Endothelial cell of umbilical vein (primary cell): ENCODE data around the gene TFG. TPM values are rescaled to one million over a fixed set of nuclear protein-coding genes. Genes with fewer than 3 reads are reported as not detected.
"Not testable (repeated sequence)": the region's sequence is repeated elsewhere in the genome, so short reads cannot be mapped to it uniquely, and the experiment has no call there.

Experiments
- BruUV-seq: library from RNA; stranded (reverse); fragments of 400-500 nt; replicated peaks from 2 replicates; lab custom pipeline; 2021; lab: Mats Ljungman, UMichigan
- CTCF ChIA-PET: fragments of 300-600, 350-600 bp; sonication (Branson Sonifier 250); formaldehyde crosslinking; loops from one replicate; lab custom pipeline; 2021; ENCODE audit warnings: antibody characterized with exemption, inconsistent platforms; lab: Charles Lee
- POLR2A ChIA-PET: fragments of 300-600, 350-600 bp; sonication (Branson Sonifier 250); formaldehyde crosslinking; loops from one replicate; lab custom pipeline; 2021; ENCODE audit warnings: antibody characterized with exemption, inconsistent platforms; lab: Charles Lee
- DNase-seq: peaks from one replicate; pipeline ENCODE4 v3.0.0-alpha.2; 2011; ENCODE audit warnings: low read depth, low spot score
- FAIRE-seq: peaks from 2 replicates; lab custom pipeline; 2011; peaks lifted over from hg19 to GRCh38; lab: Jason Lieb, UNC
- H2AFZ ChIP-seq: 2 replicates; pipeline ENCODE4 v1.6.0; 2012; ENCODE audit warnings: low read depth, low read length, control low read depth, inconsistent platforms
- H3K27ac ChIP-seq: 2 replicates; pipeline ENCODE4 v1.5.1; 2011; ENCODE audit warnings: low read depth, mild to moderate bottlenecking, control low read depth, low read length, moderate library complexity; ENCODE audit not compliant: insufficient read depth
- H3K27me3 ChIP-seq, 2 experiments: 2 replicates each; pipeline versions ENCODE4 v1.6.0 to v1.6.1; 2011; ENCODE audit warnings: low read length in 2 of 2, mixed read lengths in 1 of 2; ENCODE audit not compliant: control insufficient read depth in 2 of 2, insufficient read depth in 2 of 2
- H3K36me3 ChIP-seq, 2 experiments: 2 replicates in 1 of 2; 3 replicates in 1 of 2; pipeline ENCODE4 v1.5.1; 2011; ENCODE audit warnings: low read length in 2 of 2, mild to moderate bottlenecking in 1 of 2, moderate library complexity in 1 of 2; ENCODE audit not compliant: control insufficient read depth in 2 of 2, insufficient read depth in 2 of 2; ENCODE audit errors: extremely low read depth in 1 of 2
- H3K4me1 ChIP-seq: 3 replicates; pipeline ENCODE4 v1.5.1; 2011; ENCODE audit warnings: mild to moderate bottlenecking, low read length; ENCODE audit not compliant: control insufficient read depth, insufficient read depth; ENCODE audit errors: extremely low read depth
- H3K4me2 ChIP-seq: 2 replicates; pipeline ENCODE4 v1.6.1; 2011; ENCODE audit warnings: low read length, control low read depth, mixed read lengths; ENCODE audit not compliant: insufficient read depth
- H3K4me3 ChIP-seq, 3 experiments: fragments of 200-600 bp in 1 of 3; sonication (generic), shearing (Covaris generic) in 1 of 3; replicated peaks in 1 of 3; 2 replicates each; pipeline ENCODE4 v1.5.1; 2011 to 2016; ENCODE audit warnings: control low read depth in 3 of 3, low read length in 3 of 3, mild to moderate bottlenecking in 2 of 3, inconsistent platforms in 1 of 3, low read depth in 1 of 3, moderate library complexity in 1 of 3; ENCODE audit not compliant: insufficient read depth in 1 of 3
- H3K79me2 ChIP-seq: 2 replicates; pipeline ENCODE4 v1.6.0; 2012; ENCODE audit warnings: low read length, inconsistent platforms; ENCODE audit not compliant: control insufficient read depth, insufficient read depth
- H3K9ac ChIP-seq: replicated peaks from 2 replicates; pipeline ENCODE3; 2011; ENCODE audit warnings: low read length, control low read depth; ENCODE audit not compliant: insufficient read depth; ENCODE audit errors: extremely low read depth
- H3K9me1 ChIP-seq: replicated peaks from 3 replicates; pipeline ENCODE4 v1.6.0; 2011; ENCODE audit warnings: mild to moderate bottlenecking, low read length; ENCODE audit not compliant: control insufficient read depth, insufficient read depth; ENCODE audit errors: extremely low read depth
- H3K9me3 ChIP-seq: replicated peaks from 2 replicates; pipeline ENCODE4 v1.5.1; 2012; ENCODE audit warnings: low read length, inconsistent platforms; ENCODE audit not compliant: control insufficient read depth, insufficient read depth
- H4K20me1 ChIP-seq: replicated peaks from 2 replicates; pipeline ENCODE3; 2011; ENCODE audit warnings: mild to moderate bottlenecking, low read length; ENCODE audit not compliant: control insufficient read depth, insufficient read depth; ENCODE audit errors: extremely low read depth
- dilution Hi-C: fragments of 300-500 bp; cut with MboI; formaldehyde crosslinking; loops from one replicate; pipeline ENCODE4 v1.15.0; 2019; ENCODE audit warnings: low sequenced_read_pairs; ENCODE audit not compliant: extremely low pct_ligation_motif_present
- intact Hi-C: fragments of 100-400 bp; cut with micrococcal nuclease; formaldehyde crosslinking; loops from one replicate; pipeline ENCODE4 v1.10.0; 2022
- polyA plus RNA-seq, 4 experiments: library from polyadenylated mRNA; depleted of rRNA in 3 of 4; stranded (reverse) in 3 of 4; unstranded in 1 of 4; fragments of >200 nt; gene quantifications; 2 replicates each; pipeline versions ENCODE4 v1.2.1 to v1.2.3, GENCODE V29; 2011 to 2012; ENCODE audit warnings: missing spikeins in 1 of 4
- total RNA-seq: library from RNA; stranded (reverse); gene quantifications from 2 replicates; pipeline ENCODE4 v1.2.3, GENCODE V29; 2021

Gene TFG
- total and polyA plus RNA-seq, 2 donors (not counting 3 experiments of a cell fraction or from before 2014, with no cell fraction given), result 106 to 154 TPM

DNA sequence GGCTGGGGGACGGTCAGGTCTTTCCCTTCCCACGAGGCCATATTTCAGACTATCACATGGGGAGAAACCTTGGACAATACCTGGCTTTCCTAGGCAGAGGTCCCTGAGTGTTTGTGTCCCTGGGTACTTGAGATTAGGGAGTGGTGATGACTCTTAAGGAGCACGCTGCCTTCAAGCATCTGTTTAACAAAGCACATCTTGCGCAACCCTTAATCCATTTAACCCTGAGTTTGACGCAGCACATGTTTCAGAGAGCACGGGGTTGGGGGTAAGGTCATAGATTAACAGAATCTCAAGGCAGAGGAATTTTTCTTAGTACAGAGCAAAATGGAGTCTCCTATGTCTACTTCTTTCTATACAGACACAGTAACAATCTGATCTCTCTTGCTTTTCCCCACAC, 42.6 kb upstream of the TFG start:
- DNase-seq, H3K9me1 ChIP-seq, H3K4me1 ChIP-seq, H3K9me3 ChIP-seq, H3K4me3 ChIP-seq, FAIRE-seq, H3K79me2 ChIP-seq, H2AFZ ChIP-seq, dilution Hi-C loops, H3K27ac ChIP-seq, H3K36me3 ChIP-seq, H4K20me1 ChIP-seq, POLR2A ChIA-PET, H3K9ac ChIP-seq, H3K4me2 ChIP-seq, BruUV-seq, intact Hi-C loops: not testable (repeated sequence)
- CTCF ChIA-PET, result interaction anchor here (1.4 kb wide), 1 partner anchor 25 kb away, joined by 4 read pairs; no protein-coding TSS in a partner anchor
- peaks cover 0 to 25% of the 10 kb centered on the region in 2 experiments for H3K27me3 ChIP-seq

- CTCF ChIA-PET, result interaction anchor here (1.4 kb wide), 1 partner anchor 26 kb away, joined by 4 read pairs; no protein-coding TSS in a partner anchor
These were observed 42.0 kb upstream of the TFG start for GRCh38 chr3:100667316-100667715.

DNA sequence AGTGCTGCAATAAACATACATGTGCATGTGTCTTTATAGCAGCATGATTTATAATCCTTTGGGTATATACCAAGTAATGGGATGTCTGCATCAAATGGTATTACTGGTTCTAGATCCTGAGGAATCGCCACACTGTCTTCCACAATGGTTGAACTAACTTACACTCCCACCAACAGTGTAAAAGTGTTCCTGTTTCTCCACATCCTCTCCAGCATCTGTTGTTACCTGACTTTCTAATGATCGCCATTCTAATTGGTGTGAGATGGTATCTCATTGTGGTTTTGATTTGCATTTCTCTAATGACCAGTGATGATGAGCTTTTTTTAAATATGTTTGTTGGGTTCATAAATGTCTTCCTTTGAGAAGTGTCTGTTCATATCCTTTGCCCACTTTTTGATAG, 38.3 kb upstream of the TFG start:
- CTCF ChIA-PET, result not testable (repeated sequence)

More at GRCh38 chr3:100667316-100667715, 42.0 kb upstream of the TFG start:
- H3K9ac ChIP-seq, POLR2A ChIA-PET, H3K4me3 ChIP-seq, BruUV-seq, H3K9me3 ChIP-seq, H3K27ac ChIP-seq, H3K9me1 ChIP-seq, DNase-seq, H3K36me3 ChIP-seq, H4K20me1 ChIP-seq, intact Hi-C loops, H3K79me2 ChIP-seq, H3K4me1 ChIP-seq, H2AFZ ChIP-seq, H3K4me2 ChIP-seq, FAIRE-seq, dilution Hi-C loops: not testable (repeated sequence)
- H3K27me3 ChIP-seq, result peaks cover 0 to 24% of the 10 kb centered on the region in 2 experiments

More for the DNA sequence above, 38.3 kb upstream of the TFG start:
- H3K27me3 ChIP-seq, H3K36me3 ChIP-seq, H3K27ac ChIP-seq, H4K20me1 ChIP-seq, FAIRE-seq, H3K9ac ChIP-seq, H3K9me3 ChIP-seq, intact Hi-C loops, BruUV-seq, H3K9me1 ChIP-seq, POLR2A ChIA-PET, H3K4me2 ChIP-seq, dilution Hi-C loops, H3K4me1 ChIP-seq, H2AFZ ChIP-seq, H3K79me2 ChIP-seq, DNase-seq, H3K4me3 ChIP-seq: not testable (repeated sequence)
